Lower lobe of right lung (tissue), 2 donors: ENCODE results near the gene EIF2A. TPM values are rescaled to one million over a fixed set of nuclear protein-coding genes. Genes with fewer than 3 reads are reported as not detected.

Experiments used
- ATAC-seq, 2 donors: fragments of 200-7000 bp; cut with Tn5 transposase; one replicate each; pipeline ENCODE4 v1.9.1; 2020 to 2022; ENCODE audit warnings: mild to moderate bottlenecking in 2 of 2, moderate library complexity in 2 of 2
- DNase-seq: peaks from one replicate; pipeline ENCODE4 v3.0.0-alpha.2; 2020
- H3K27ac ChIP-seq: fragments of 200-600 bp; one replicate; pipeline ENCODE4 v1.8.0; 2022
- H3K27me3 ChIP-seq: fragments of 200-600 bp; one replicate; pipeline ENCODE4 v1.8.0; 2022; ENCODE audit warnings: low read depth
- H3K36me3 ChIP-seq: fragments of 200-600 bp; one replicate; pipeline ENCODE4 v1.8.0; 2022; ENCODE audit warnings: mild to moderate bottlenecking
- H3K4me1 ChIP-seq: fragments of 200-600 bp; one replicate; pipeline ENCODE4 v1.8.0; 2022
- H3K4me3 ChIP-seq: fragments of 200-600 bp; one replicate; pipeline ENCODE4 v1.8.0; 2022; ENCODE audit warnings: mild to moderate bottlenecking
- H3K9me3 ChIP-seq: fragments of 200-600 bp; one replicate; pipeline ENCODE4 v1.8.0; 2022
- intact Hi-C: fragments of 100-400 bp; cut with DNase I; formaldehyde crosslinking; loops from one replicate; pipeline ENCODE4 v1.11.0; 2022
- total RNA-seq: library from RNA; stranded (reverse); fragmentation: NEBNext Ultra II Directional; extraction: Animal tissue kit (Norgen Biotek cat#: 25700); gene quantifications from one replicate; pipeline ENCODE4 v1.2.1, GENCODE V29; 2021
- TF ChIP-seq, protein P1 (sequence below): fragments of 200-600 bp; IDR thresholded peaks from one replicate; pipeline ENCODE4 v1.8.0; 2022; ENCODE audit warnings: antibody characterized with exemption, mild to moderate bottlenecking
- donor health status: DM: no; HTN: yes; CAD: no; lungs with severe emphysema.

Gene EIF2A
- total RNA-seq, 1 donor from 2014 or later, result 91.9 TPM

DNA sequence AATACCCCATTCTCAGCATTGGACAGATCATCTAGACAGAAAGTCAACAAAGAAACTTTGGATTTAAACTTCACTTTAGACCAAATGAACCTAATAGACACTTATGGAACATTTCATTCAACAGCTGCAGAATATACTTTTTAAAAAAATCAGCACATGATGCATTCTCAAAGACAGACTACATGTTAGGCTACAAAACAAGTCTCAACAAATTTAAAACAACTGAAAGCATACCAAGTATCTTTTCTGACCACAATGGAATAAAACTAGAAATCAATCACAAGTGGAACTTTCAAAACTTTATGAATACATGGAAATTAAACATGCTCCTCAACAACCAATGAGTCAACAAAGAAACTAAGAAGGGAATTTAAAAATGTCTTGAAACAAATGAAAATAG lies 38.2 kb upstream of the EIF2A start:
- TF ChIP-seq, protein P1, sequence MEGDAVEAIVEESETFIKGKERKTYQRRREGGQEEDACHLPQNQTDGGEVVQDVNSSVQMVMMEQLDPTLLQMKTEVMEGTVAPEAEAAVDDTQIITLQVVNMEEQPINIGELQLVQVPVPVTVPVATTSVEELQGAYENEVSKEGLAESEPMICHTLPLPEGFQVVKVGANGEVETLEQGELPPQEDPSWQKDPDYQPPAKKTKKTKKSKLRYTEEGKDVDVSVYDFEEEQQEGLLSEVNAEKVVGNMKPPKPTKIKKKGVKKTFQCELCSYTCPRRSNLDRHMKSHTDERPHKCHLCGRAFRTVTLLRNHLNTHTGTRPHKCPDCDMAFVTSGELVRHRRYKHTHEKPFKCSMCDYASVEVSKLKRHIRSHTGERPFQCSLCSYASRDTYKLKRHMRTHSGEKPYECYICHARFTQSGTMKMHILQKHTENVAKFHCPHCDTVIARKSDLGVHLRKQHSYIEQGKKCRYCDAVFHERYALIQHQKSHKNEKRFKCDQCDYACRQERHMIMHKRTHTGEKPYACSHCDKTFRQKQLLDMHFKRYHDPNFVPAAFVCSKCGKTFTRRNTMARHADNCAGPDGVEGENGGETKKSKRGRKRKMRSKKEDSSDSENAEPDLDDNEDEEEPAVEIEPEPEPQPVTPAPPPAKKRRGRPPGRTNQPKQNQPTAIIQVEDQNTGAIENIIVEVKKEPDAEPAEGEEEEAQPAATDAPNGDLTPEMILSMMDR, result no peak
- intact Hi-C loops, result no loop called here
- H3K27me3 ChIP-seq, result no peaks in the 10 kb centered on the region
- no peak overlapping the region for H3K4me3 ChIP-seq
- H3K36me3 ChIP-seq, result no peaks in the 10 kb centered on the region
- ATAC-seq, result no peak
- H3K4me1 ChIP-seq, result no peaks in the 10 kb centered on the region
- no peaks in the 10 kb centered on the region for H3K9me3 ChIP-seq
- DNase-seq, result no peak
- no peak overlapping the region for H3K27ac ChIP-seq

DNA sequence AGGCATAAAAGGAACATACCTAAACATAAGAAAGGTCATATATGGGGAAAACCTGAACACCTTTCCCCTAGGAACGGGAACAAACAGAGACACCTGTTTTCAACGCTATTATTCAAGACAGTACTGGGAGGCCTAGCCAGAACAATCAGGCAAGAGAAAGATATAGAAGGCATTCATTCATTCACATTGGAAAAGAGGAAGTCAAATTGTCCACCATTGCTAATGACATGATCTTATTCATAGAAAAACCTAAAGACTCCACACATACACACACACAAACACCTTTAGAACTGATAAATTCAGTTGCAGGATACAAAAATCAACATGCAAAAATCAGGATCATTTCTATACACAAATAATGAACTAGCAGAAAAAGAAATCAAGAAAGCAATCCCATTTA lies 36.8 kb upstream of the EIF2A start:
- H3K27me3 ChIP-seq, result no peaks in the 10 kb centered on the region
- H3K36me3 ChIP-seq, result no peaks in the 10 kb centered on the region
- DNase-seq (no peak), ATAC-seq (no peak)
- H3K4me3 ChIP-seq, result no peak overlapping the region
- intact Hi-C loops, result no loop called here
- no peaks in the 10 kb centered on the region for H3K4me1 ChIP-seq
- H3K9me3 ChIP-seq, result no peaks in the 10 kb centered on the region
- TF ChIP-seq, protein P1, result no peak
- H3K27ac ChIP-seq, result no peak overlapping the region

DNA sequence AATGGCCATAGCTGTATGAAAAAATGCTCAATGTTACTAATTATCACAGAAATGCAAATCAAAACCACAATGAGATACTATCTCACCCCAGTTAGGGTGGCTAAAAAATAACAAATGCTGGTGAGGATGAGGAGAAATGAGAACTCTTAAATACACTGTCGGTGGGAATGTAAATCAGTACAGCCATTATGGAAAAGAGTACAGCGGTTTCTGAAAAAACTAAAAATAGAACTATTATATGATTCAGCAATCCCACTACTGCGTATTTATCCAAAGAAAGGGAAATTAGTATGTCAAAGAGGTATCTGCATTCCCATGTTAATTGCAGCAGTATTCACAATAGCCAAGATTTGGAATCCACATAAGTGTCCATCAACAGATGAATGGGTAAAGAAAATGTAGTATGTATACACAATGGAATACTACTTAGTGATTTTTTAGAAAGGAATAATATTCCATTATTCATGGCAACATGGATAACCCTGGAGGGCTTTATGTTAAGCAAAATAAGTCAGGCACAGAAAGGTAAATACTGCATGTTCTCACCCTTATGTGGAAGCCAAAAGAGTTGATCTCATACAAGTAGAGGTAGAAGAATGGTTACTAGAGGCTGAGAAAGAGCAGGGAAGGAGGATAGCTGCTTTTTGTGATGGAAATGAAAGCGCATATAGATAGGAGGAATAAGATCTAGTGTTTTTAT lies 35.3 kb upstream of the EIF2A start:
- intact Hi-C loops, result no loop called here
- Histone ChIP-seq H3K27ac (no peak overlapping the region), H3K4me3 (no peak overlapping the region), H3K4me1 (no peaks in the 10 kb centered on the region), H3K27me3 (no peaks in the 10 kb centered on the region), H3K9me3 (no peaks in the 10 kb centered on the region), H3K36me3 (no peaks in the 10 kb centered on the region)
- DNase-seq, result no peak
- no peak for ATAC-seq
- TF ChIP-seq, protein P1, result no peak

DNA sequence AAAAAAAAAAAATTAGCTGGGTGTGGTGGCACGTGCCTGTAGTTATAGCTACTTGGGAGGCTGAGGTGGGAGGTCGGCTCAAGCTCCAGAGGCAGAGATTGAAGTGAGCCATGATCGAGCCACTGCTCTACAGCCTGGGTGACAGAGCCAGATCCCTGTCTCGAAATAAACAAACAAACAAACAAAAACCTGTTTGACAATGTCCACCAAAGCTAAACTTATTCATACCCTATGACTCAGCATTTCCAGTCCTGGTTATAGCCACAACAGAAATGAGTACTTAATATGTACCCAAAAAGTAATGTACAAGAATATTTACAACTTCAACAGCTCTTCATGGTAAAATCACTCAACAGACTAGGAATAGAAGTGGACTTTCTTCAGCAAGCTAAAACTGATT lies 31.4 kb upstream of the EIF2A start:
- H3K27ac ChIP-seq, result no peak overlapping the region
- ATAC-seq, result no peak
- no peak for DNase-seq
- TF ChIP-seq, protein P1, result no peak
- no peak overlapping the region for H3K4me3 ChIP-seq
- no peaks in the 10 kb centered on the region for H3K36me3 ChIP-seq
- no peaks in the 10 kb centered on the region for H3K4me1 ChIP-seq
- no peaks in the 10 kb centered on the region for H3K9me3 ChIP-seq
- intact Hi-C loops, result no loop called here
- no peaks in the 10 kb centered on the region for H3K27me3 ChIP-seq

- ATAC-seq (no peak), DNase-seq (no peak)
- Histone ChIP-seq H3K27ac (no peak overlapping the region), H3K4me1 (no peaks in the 10 kb centered on the region), H3K9me3 (no peaks in the 10 kb centered on the region), H3K4me3 (no peak overlapping the region), H3K36me3 (no peaks in the 10 kb centered on the region), H3K27me3 (no peaks in the 10 kb centered on the region)
- TF ChIP-seq, protein P1, result no peak
- intact Hi-C loops, result no loop called here
These were observed 27.6 kb upstream of the EIF2A start for GRCh38 chr3:150519026-150519425.
